HEK293T (cell line): ENCODE measurements around the gene STING1.

Experiments
- CTBP1 ChIP-seq: fragments of 450-650 bp; IDR thresholded peaks from 2 replicates; pipeline ENCODE4 v1.6.1; 2016; ENCODE audit warnings: borderline replicate concordance
- ELF4 ChIP-seq: fragments of 450-650 bp; IDR thresholded peaks from 2 replicates; pipeline ENCODE4 v1.6.1; 2017; ENCODE audit warnings: antibody characterized with exemption
- FOXK2 ChIP-seq: fragments of 450-650 bp; IDR thresholded peaks from 2 replicates; pipeline ENCODE4 v1.6.1; 2016; ENCODE audit warnings: mild to moderate bottlenecking
- NFRKB ChIP-seq: fragments of 450-650 bp; IDR thresholded peaks from 2 replicates; pipeline ENCODE4 v1.6.1; 2016; ENCODE audit warnings: mild to moderate bottlenecking, moderate library complexity

- no peak for TF ChIP-seq CTBP1
- TF ChIP-seq ELF4, result no peak
- no peak for TF ChIP-seq FOXK2
- TF ChIP-seq NFRKB, result no peak
Measured at GRCh38 chr5:139501381-139501780, 18.8 kb upstream of the STING1 start.
